ELR (cell line): ENCODE measurements around the gene CLEC4G.

ENCODE experiments used
- DNase-seq: peaks from one replicate; pipeline ENCODE4 v3.0.0-alpha.2; 2015; ENCODE audit warnings: low read depth

CLEC4G gene

DNA sequence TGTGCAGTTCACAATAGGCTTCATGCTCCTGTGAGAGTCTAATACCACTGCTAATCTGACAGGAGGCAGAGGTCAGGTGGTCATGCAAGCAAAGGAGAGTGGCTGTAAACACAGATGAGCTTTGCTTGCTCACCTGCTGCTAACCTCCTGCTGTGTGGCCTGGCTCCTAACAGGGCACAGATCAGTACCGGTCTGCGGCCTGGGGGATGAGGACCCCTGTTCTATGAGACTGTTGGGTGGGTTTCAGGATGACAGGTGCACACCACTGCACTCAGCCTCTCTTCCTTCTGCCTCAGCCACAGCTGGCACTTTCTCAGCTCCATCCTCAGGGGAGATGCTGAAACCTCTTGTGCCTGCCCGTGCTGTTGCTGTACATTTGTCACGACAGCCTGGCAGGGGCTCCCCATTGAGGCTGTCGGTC, 9.7 kb downstream of the CLEC4G start:
- no peak for DNase-seq

DNA sequence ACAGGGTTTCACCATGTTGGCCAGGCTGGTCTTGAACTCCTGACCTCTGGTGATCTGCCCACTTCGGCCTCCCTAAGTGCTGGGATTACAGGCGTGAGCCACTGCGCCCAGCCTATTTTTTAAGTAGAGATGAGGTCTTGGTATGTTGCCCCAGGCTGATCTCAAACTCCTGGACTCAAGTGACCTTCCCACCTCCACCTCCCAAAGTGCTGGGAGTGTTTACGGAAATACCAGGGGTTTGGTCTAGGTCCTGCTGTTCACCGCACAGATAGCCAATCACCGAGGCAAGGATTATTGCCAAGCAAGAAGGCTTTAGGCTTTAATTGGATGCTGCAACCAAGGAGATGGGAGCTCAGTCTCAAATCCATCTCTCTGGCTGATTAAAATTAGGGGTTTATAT, 11.6 kb downstream of the CLEC4G start:
- no peak for DNase-seq

DNA sequence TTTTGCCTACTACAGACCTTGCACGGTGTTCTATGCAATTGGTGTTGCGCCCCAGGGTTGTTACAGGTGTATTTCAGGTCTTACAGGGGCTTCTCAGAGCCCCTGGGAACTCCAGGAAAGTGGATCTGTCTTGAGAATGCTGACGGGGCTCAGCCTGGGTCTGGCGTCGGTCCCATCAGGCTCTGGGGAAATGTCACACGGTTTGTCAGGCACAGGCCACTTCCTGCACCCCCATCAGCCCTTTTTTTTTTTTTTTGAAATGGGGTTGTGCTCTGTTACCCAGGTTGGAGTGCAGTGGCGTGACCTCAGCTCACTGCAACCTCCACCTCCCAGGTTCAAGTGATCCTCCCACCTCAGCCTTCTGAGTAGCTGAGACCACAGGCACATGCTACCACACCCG, 13.2 kb downstream of the CLEC4G start:
- no peak for DNase-seq

- DNase-seq, result no peak
These were observed 15.1 kb downstream of the CLEC4G start for GRCh38 chr19:7716762-7717161.

DNA sequence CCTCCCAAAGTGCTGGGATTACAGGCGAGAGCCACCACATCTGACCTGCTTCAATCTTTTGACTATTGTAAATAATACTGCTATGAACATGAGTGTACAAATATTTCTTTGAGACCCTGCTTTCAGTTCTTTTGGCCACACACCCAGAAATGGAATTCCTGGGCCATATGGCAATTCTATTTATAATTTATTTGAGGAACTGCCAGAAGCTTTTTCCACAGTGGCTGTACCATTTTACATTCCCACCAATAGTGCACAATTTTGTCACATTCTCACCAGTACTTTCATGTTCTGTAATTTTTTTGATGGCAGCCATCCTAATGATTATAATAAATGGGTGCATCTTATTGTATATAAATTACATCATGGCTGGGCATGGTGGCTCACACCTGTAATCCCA, 16.2 kb downstream of the CLEC4G start:
- DNase-seq, result no peak

GRCh38 chr19:7710616-7711015, 21.3 kb downstream of the CLEC4G start:
- DNase-seq, result no peak

DNA sequence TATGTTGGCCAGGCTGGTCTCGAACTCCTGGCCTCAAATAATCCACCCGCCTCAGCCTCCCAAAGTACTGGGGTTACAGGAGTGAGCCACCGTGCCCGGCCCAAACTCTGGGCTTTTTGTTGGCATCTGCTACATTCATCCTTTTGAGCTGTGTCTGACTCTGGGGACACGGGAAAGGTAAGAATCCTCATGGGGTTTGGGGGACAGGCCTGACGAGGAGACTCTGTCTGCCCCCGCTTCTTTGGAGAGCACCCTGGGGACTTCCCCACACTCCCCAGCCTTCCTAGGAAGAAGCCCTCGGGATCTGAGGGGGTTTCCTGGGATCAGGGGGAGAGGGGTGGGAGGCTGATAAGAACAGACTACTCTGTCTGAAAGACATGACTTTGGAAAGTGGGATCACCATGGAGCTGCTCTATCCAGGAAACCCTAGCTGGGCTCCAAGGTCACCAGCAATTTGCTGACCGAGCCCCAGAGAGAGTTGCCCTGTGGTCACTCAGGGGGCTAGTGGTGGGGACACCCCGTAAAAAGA, 21.9 kb downstream of the CLEC4G start:
- no peak for DNase-seq

GRCh38 chr19:7706955-7707456, 24.9 kb downstream of the CLEC4G start:
- DNase-seq, result no peak

DNA sequence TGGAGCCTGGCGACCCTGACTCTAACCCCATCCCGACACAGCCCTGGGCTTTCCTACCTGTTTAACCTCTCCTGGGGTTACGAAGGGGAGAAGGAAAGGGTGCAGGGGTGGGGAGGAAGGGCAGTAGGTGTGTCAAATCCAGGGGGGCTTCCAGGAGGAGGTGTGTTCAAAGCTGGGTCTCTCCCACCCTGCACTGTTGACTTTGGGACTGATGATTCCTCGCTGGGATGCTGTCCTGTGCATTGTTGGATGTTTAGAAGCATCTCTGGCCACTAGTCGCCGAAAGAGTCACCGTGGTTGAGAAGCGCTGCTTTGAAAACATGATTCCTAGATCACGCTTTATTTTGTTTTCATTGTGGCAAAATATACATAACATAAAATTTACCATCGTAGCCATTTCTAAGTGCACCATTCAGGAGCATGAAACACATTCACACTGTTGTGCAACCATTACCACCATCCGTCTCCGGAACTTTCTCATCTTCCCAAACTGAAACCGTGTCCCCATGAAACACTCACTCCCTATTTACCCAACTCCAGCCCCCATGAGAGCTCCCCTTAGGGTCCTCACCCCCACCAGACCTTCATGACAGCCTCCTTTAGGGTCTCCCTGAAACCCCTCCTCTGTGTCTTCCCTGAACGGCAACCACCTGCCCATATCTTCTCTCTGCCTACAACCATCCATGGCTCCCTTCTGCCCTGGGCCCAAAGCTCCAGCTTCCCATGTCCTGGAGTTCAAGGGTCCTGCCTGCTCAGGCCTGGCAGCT, 25.5 kb downstream of the CLEC4G start:
- DNase-seq, result no peak

DNA sequence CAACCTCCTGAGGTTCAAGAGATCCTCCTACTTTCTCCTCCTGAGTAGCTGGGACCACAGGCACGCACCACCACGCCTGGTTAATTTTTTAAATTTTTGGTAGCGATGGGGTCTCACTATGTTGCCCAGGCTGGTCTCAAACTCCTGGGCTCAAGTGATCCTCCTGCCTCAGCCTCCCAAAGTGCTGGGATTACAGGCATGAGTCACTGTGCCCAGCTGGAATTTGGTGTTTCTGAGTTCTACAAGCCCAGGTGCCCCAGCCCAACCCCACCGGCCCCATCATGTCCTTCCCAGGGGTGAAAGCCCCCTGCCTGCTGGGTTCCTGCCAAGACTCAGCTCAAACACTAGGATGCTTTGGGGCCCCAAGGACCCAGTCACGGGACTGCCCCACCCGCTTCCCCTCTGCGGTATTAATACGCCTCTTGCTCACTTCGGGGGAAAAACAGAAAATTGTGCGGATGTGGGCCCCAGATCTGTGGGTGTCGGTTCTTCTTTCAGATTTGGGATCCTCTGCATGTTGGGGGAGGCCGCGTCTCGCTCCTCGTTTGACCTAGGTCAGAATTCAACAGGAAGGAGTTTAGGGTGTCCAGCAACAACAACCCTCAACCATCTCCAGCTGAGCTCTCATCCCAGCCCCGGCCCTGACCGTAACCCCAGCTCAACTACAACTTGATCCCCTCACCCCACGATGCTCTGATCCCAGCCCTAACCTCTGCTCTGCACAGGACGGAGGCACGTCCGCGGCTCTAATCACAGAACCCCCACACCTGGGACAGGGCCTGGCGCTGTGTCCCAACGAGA, 26.3 kb downstream of the CLEC4G start:
- DNase-seq, result no peak

DNA sequence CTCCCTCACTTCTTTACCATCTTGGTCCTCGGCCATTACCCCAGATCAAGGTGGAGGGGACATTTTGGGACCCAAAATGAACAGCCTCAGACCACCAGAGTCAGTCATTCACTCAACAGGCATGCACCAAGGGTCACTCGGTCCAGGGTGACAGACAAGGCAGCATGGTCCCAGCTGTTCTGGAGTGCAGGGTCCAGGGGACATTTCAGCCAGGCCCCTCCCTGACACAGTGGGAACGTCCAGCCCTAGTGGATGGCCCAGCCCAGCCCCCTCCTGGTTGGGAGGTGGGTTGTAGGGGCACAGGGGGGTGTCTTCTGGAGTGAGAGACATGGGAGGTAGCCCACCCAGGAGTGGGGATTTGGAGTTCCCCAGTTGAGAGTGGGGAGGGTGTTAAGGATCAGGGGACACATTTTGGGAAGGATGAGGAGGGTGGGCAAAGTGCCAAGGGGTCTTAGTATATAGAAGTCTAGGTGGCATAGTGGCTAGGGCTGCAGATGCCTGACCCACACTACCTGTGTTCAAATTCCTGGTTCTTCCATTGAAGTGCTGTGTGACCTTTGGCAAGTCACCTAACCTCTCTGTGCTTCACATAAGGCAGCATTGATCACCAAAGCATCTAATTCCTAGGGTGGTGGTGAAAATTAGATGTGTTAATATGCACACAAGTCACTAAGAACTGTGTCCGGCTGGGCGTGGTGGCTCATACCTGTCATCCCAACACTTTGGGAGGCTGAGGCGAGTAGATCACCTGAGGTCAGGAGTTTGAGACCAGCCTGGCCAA, 27.4 kb downstream of the CLEC4G start:
- no peak for DNase-seq

DNA sequence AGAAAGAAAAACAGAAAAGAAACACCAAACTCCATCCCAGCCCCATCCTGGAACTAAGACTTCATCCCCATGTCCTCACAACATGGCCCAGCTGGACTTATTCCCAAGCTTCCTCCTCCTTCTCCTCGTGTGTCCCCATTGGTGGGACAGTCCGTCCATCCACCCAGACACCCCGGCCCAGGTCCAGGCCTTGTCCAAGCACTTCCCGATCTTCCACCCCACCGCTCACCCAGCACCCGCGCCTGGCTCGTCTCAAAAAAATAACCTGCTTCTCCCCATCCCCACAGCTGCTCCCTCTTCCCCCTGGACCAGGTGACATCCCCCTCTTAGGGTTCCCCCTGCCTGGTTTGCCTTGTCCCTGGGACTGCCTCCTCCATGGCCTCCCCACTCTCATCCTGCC, 28.6 kb downstream of the CLEC4G start:
- DNase-seq, result no peak

- DNase-seq, result no peak
These were observed 30.1 kb downstream of the CLEC4G start, which contains the start of gene FCER2 for GRCh38 chr19:7701654-7702457. Gene FCER2, minus strand, starts transcription at chr19:7702131. Its CDS starts 2,371 bp downstream, at chr19:7699760.

DNA sequence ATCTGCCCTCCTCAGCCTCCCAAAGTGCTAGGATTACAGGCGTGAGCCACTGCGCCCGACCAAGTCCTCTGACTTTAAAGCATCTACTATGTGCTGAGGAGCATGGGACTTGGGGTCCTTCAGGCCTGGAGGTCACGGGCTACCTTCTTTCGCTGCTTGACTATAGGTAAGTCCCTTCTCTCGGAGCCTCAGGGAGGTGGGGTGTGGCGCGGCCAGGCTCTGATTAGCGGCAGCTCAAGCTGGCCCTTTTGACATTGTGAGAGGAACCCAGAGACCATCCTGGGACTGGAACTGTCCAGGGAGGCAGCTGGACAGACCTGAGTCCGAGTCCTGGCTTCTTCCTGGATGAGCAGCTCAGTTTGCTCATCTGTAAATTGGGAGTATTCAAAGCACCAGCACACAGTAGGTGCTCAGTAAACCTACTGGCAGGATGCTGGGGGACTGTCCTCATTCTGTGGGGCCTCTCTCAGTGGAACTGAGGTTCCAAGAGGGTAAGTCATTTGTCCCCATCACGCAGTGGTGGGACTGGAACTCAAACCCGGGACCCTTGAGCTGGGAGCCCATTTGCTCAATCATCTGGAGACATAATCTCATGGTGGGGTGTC, 30.8 kb downstream of the CLEC4G start:
- DNase-seq, result no peak

GRCh38 chr19:7699417-7700401, 32.2 kb downstream of the CLEC4G start:
- peak; percentile 29 for DNase-seq

- DNase-seq, result no peak
These were observed 32.9 kb downstream of the CLEC4G start for GRCh38 chr19:7699003-7699402.

DNA sequence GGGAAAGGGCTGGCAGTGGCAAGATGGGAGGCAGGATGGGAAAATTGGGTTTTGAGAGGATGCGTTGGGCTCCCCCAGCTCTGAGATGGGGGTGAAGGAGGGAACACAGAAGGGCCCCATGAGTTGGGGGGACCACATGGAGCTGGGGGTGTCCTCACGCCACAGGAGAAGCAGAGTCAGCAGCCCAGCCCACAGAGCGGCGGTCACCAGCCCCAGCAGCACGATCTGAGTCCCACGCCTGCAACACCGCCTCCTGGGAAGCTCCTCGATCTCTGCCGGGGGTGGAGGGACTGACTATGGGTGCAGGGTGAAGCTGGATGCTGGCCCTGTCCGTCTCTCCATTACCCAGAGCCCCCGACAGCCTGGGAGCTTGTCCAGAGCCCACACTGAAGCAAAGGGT, 33.3 kb downstream of the CLEC4G start:
- no peak for DNase-seq

- no peak for DNase-seq
These were observed 34.1 kb downstream of the CLEC4G start for GRCh38 chr19:7697721-7698287.

- DNase-seq, result no peak
These were observed 37.4 kb downstream of the CLEC4G start for GRCh38 chr19:7694499-7694898.
